Spleen (tissue), 7 donors: ENCODE data around the gene ATP6V0A4.

Experiments
- POLR2A ChIP-seq, 3 donors: fragments of 450-650 bp; IDR thresholded peaks; one replicate each; pipeline ENCODE4 v1.5.1; 2017; ENCODE audit warnings: antibody characterized with exemption in 3 of 3, mild to moderate bottlenecking in 1 of 3
- TF ChIP-seq, protein P1 (sequence below), 11 experiments: fragments of 200-600 bp in 7 of 11; fragments of 450-650 bp in 4 of 11; sonication (generic) in 4 of 11; IDR thresholded peaks in 8 of 11; conservative IDR thresholded peaks in 3 of 11; 1 replicate in 7 of 11; 2 replicates in 4 of 11; pipeline versions ENCODE4 v1.4.0 to v1.8.0; 2016 to 2021; ENCODE audit warnings: antibody characterized with exemption in 11 of 11, inconsistent platforms in 4 of 11, mild to moderate bottlenecking in 1 of 11
- donor health status: DM: no; HTN: no; CAD: no; lungs with moderate emphysema.
- donor health status: DM: no; HTN: no; CAD: no.
- donor health status: DM: no; HTN: no; CAD: no.

DNA sequence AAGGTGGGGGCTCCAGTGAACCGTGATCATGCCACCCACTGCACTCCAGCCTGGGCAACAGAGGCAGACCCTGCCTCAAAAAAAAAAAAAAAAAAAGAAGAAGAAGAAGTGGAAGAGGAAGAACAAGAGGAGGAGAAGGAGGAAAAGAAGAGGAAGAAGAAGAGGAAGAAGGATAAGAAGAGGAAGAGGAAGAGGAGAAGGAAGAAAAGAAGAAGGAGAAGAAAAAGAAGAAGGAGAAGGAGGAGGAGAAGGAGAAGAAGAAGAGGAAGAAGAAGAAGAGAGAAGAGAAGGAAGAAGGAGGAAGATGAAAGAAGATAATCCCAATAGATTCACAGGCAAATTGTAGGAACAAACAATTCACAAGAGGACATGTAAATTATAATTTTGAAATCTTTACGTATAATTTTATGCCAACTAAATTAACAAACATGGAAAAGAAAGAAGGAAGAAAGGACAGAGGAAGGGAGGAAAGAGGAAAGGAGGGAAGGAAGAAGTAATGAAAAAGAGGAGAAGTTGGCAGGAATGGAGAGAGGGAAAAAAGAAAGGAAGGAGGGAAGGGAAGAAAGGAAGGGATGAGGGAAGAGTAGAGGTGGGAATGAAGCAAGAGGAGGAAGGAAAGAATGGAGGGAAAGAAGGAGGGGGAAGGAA lies 100.3 kb downstream of the ATP6V0A4 start:
- TF ChIP-seq, protein P1, sequence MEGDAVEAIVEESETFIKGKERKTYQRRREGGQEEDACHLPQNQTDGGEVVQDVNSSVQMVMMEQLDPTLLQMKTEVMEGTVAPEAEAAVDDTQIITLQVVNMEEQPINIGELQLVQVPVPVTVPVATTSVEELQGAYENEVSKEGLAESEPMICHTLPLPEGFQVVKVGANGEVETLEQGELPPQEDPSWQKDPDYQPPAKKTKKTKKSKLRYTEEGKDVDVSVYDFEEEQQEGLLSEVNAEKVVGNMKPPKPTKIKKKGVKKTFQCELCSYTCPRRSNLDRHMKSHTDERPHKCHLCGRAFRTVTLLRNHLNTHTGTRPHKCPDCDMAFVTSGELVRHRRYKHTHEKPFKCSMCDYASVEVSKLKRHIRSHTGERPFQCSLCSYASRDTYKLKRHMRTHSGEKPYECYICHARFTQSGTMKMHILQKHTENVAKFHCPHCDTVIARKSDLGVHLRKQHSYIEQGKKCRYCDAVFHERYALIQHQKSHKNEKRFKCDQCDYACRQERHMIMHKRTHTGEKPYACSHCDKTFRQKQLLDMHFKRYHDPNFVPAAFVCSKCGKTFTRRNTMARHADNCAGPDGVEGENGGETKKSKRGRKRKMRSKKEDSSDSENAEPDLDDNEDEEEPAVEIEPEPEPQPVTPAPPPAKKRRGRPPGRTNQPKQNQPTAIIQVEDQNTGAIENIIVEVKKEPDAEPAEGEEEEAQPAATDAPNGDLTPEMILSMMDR (IDR thresholded peaks at IDR 0.05 in 8 of 11, conservative IDR thresholded peaks at IDR 0.05 in 3 of 11) = no peak
- TF ChIP-seq POLR2A (IDR thresholded peaks at IDR 0.05) = no peak
